ENCODE results near the gene GID8. TPM values are rescaled to one million over a fixed set of nuclear protein-coding genes. Genes with fewer than 3 reads are reported as not detected.

GID8 gene
- total and polyA plus RNA-seq, 9 of the 15 experiments (the other 6 are each of a cell fraction or from before 2014, with no cell fraction given) = 7.5 to 31.6 (median 22.2) TPM

DNA sequence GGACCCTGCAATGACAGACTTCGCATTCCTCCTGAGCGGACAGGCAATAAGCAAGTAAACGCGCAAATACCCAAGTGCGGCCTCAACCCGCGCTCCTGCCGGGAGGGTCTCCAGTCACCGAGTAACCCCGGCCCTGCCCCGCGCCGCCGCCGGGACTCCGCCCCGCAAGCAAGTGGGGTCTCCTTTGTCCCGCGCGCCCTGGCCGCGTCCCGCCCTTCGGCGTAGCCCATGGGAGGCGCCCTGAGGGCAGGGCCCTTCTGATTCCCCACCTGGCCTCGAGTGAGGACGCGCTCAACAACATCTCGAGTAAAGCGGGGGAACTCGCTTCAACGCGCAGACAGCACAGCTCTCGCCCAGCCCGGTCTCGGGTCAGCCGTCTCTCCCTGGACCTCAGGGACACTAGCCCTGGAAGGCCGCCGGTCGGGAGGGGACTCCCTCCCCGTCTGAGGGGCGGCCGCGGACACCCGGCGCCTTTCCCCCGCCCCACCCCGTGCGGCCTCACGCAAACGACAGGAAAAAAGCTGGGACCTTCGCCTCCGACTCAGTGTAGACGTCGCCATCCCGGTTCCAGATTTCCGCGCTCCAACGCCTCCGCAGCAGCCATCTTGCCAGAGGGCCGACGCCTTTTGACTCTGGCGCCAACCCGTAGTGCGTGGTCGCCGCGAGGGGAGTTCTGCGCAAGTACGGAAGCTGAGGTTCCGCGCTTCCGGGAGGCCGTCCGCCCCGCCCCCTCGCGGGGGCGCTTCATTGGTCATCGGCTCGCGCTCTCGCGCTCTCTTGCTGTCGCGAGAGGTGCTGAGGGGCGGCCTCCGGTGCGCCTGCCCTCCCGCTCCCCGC lies 461 bp upstream of the GID8 start:
- ChIA-PET POLR2A (interaction anchor here (1.0 to 5.3 kb wide), 11 partner anchors 9 to 115 kb away, joined by 3 to 64 read pairs (median 6); partner anchors contain the start of gene DIDO1), CTCF (ENCODE audit: low intra/inter-chr PET ratio) (no interaction called here)
- peak; percentile 87 for FAIRE-seq
- intact Hi-C loops (cut with micrococcal nuclease) = loop anchor here (1.0 kb wide), 1 partner anchor 11 kb away; the partner anchor contains the start of gene DIDO1
- DNase-seq (ENCODE audit: extremely low read depth in 1 of 4, low spot score in 3 of 4) = peak; percentile 92 to 97 (median 93)
- Histone ChIP-seq H2AFZ (ENCODE audit: low read depth, low read length) (peak overlapping the region; percentile 90), H3K36me3 (ENCODE audit: control insufficient read depth, insufficient read depth, low read length) (peaks cover 65% of the 10 kb centered on the region), H3K4me3 (peak overlapping the region; percentile 97), H3K9me3 (replicated peaks; ENCODE audit: control insufficient read depth, insufficient read depth, low read depth, low read length) (no peaks in the 10 kb centered on the region), H3K9ac (ENCODE audit: insufficient read depth in 1 of 2, low read depth in 2 of 2, low read length in 2 of 2) (peak overlapping the region; percentile 97 to 99), H3K4me1 (replicated peaks in 1 of 2; ENCODE audit: control insufficient read depth in 2 of 2, insufficient read depth in 2 of 2, low read length in 2 of 2) (peaks cover 32 to 56% of the 10 kb centered on the region in 2 experiments; a peak in 4 of 5 replicates), H3K27ac (ENCODE audit: extremely low read depth, low read depth, low read length) (peak overlapping the region; percentile 97), H3K4me2 (ENCODE audit: insufficient read depth, low read length) (peak overlapping the region; percentile 99), H3K9me1 (ENCODE audit: control insufficient read depth, insufficient read depth, low read length) (peaks cover 7% of the 10 kb centered on the region), H3K79me2 (ENCODE audit: control insufficient read depth, insufficient read depth, low read length) (peaks cover 94% of the 10 kb centered on the region), H4K20me1 (replicated peaks; ENCODE audit: control insufficient read depth, insufficient read depth, low read length) (peaks cover 30% of the 10 kb centered on the region), H3K27me3 (ENCODE audit: control insufficient read depth in 2 of 2, insufficient read depth in 2 of 2, low read length in 2 of 2) (no peaks in the 10 kb centered on the region)
- peak; percentile 91 for ATAC-seq
- no TSS peak for BruUV-seq (replicated peaks)
- under 1% methylated on average over 71 of the region's 92 CpGs for WGBS (ENCODE audit: insufficient coverage, low coverage, missing lambda C conversion rate)
- in situ Hi-C loops (cut with MboI) = no loop called here
- TF ChIP-seq ZKSCAN3 (CRISPR knock-in tag; IDR thresholded peaks at IDR 0.05) (no peak), SAP30 (IDR thresholded peaks at IDR 0.05; ENCODE audit: borderline replicate concordance, insufficient read depth, low read depth, low read length, poor library complexity, severe bottlenecking) (no peak), SMARCC2 (IDR thresholded peaks at IDR 0.05; ENCODE audit: low read depth) (peak; percentile 22; the same call in 1 of the 2 replicates), ZNF444 (CRISPR knock-in tag; IDR thresholded peaks at IDR 0.05) (no peak), NFE2 (IDR thresholded peaks at IDR 0.05; ENCODE audit: low read depth) (no peak), FUS (optimal IDR thresholded peaks at IDR 0.05; ENCODE audit: low read depth, low read length) (no peak), PHF20 (IDR thresholded peaks at IDR 0.05; ENCODE audit: partially characterized antibody) (peak; percentile 86), ZNF584 (CRISPR knock-in tag; IDR thresholded peaks at IDR 0.05; ENCODE audit: low read depth) (no peak), CBX2 (IDR thresholded peaks at IDR 0.05; ENCODE audit: insufficient read depth, low read length, poor library complexity, severe bottlenecking) (no peak), STAG1 (CRISPR knock-in tag; IDR thresholded peaks at IDR 0.05; ENCODE audit: borderline replicate concordance) (no peak), TEAD4 (IDR thresholded peaks at IDR 0.05; ENCODE audit: low read length) (peak; percentile 23; the same call in 1 of the 2 replicates), TEAD4 (CRISPR knock-in tag; IDR thresholded peaks at IDR 0.05; ENCODE audit: borderline replicate concordance) (no peak), TCF7L2 (IDR thresholded peaks at IDR 0.05; ENCODE audit: low read depth, low read length) (no peak), ZNF445 (CRISPR knock-in tag; IDR thresholded peaks at IDR 0.05; ENCODE audit: low read depth) (no peak), TRIM24 (IDR thresholded peaks at IDR 0.05) (peak in 1 of 2 experiments; percentile 61; a peak in 1 of 4 replicates)
- TF ChIP-seq, protein P1, sequence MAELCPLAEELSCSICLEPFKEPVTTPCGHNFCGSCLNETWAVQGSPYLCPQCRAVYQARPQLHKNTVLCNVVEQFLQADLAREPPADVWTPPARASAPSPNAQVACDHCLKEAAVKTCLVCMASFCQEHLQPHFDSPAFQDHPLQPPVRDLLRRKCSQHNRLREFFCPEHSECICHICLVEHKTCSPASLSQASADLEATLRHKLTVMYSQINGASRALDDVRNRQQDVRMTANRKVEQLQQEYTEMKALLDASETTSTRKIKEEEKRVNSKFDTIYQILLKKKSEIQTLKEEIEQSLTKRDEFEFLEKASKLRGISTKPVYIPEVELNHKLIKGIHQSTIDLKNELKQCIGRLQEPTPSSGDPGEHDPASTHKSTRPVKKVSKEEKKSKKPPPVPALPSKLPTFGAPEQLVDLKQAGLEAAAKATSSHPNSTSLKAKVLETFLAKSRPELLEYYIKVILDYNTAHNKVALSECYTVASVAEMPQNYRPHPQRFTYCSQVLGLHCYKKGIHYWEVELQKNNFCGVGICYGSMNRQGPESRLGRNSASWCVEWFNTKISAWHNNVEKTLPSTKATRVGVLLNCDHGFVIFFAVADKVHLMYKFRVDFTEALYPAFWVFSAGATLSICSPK (IDR thresholded peaks at IDR 0.05; ENCODE audit: borderline replicate concordance) = no peak
- TF ChIP-seq, protein P2, sequence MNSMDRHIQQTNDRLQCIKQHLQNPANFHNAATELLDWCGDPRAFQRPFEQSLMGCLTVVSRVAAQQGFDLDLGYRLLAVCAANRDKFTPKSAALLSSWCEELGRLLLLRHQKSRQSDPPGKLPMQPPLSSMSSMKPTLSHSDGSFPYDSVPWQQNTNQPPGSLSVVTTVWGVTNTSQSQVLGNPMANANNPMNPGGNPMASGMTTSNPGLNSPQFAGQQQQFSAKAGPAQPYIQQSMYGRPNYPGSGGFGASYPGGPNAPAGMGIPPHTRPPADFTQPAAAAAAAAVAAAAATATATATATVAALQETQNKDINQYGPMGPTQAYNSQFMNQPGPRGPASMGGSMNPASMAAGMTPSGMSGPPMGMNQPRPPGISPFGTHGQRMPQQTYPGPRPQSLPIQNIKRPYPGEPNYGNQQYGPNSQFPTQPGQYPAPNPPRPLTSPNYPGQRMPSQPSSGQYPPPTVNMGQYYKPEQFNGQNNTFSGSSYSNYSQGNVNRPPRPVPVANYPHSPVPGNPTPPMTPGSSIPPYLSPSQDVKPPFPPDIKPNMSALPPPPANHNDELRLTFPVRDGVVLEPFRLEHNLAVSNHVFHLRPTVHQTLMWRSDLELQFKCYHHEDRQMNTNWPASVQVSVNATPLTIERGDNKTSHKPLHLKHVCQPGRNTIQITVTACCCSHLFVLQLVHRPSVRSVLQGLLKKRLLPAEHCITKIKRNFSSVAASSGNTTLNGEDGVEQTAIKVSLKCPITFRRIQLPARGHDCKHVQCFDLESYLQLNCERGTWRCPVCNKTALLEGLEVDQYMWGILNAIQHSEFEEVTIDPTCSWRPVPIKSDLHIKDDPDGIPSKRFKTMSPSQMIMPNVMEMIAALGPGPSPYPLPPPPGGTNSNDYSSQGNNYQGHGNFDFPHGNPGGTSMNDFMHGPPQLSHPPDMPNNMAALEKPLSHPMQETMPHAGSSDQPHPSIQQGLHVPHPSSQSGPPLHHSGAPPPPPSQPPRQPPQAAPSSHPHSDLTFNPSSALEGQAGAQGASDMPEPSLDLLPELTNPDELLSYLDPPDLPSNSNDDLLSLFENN (IDR thresholded peaks at IDR 0.05; ENCODE audit: low read depth in 2 of 2, low read length in 2 of 2) = peak in 1 of 2 experiments; percentile 64; a peak in 2 of 4 replicates
